HL-60 (cell line): ENCODE results near the gene TNRC18.

ENCODE experiments used
- DNase-seq, 2 experiments: peaks; one replicate each; pipeline ENCODE4 v3.0.0-alpha.2; 2010 to 2020; ENCODE audit warnings: low read depth in 1 of 2, low spot score in 1 of 2
- H3K27ac ChIP-seq: fragments of 250-450 bp; sonication (Bioruptor Pico); replicated peaks from 2 replicates; pipeline ENCODE4 v1.5.1; 2020; ENCODE audit warnings: mild to moderate bottlenecking, moderate library complexity
- H3K27me3 ChIP-seq: fragments of 250-450 bp; sonication (Bioruptor Pico); 2 replicates; pipeline ENCODE4 v1.5.1; 2021; ENCODE audit warnings: mild to moderate bottlenecking, moderate library complexity; ENCODE audit not compliant: insufficient read depth, poor library complexity, severe bottlenecking
- H3K4me3 ChIP-seq: replicated peaks from 2 replicates; pipeline ENCODE4 v1.5.1; 2011; ENCODE audit warnings: mild to moderate bottlenecking, control low read depth, low read length; ENCODE audit not compliant: insufficient read depth
- GABPA ChIP-seq: IDR thresholded peaks from 2 replicates; pipeline ENCODE4 v1.6.1; 2012; ENCODE audit warnings: low read depth
- POLR2AphosphoS5 ChIP-seq: IDR thresholded peaks from 2 replicates; pipeline ENCODE4 v1.6.1; 2012; ENCODE audit warnings: low read depth
- SPI1 ChIP-seq: IDR thresholded peaks from 2 replicates; pipeline ENCODE4 v1.6.1; 2012; ENCODE audit warnings: low read depth, mild to moderate bottlenecking, borderline replicate concordance
- TF ChIP-seq, protein P1 (sequence below): IDR thresholded peaks from one replicate; pipeline ENCODE4 v1.5.1; 2011; ENCODE audit warnings: low read length, control low read depth, inconsistent platforms; ENCODE audit not compliant: insufficient read depth
- TF ChIP-seq, protein P2 (sequence below): IDR thresholded peaks from 2 replicates; pipeline ENCODE4 v1.6.1; 2012; ENCODE audit warnings: low read depth; ENCODE audit not compliant: insufficient replicate concordance

Gene TNRC18

DNA sequence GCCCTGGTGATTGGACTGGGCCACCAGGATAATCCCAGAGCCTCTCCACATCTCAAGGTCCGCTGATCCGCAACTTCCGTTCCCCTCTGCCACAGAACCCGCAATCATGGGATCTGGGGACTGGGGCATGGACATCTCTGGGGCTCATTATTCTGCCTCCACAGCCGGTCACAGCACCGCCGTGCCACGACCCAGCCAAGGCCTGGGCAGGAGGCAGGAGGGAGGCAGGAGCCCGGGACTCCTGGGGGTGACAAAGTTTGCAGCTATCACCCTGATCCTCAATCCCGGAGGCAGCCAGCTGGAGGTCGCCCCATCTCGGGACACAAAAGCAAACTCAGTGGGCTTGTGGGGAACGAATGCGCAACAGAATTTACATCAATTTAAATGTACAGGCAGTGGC lies 42.9 kb upstream of the TNRC18 start:
- no peaks in the 10 kb centered on the region for H3K27me3 ChIP-seq
- H3K4me3 ChIP-seq = no peak overlapping the region
- H3K27ac ChIP-seq = no peak overlapping the region
- DNase-seq = no peak
- no peak for TF ChIP-seq POLR2AphosphoS5
- no peak for TF ChIP-seq SPI1

DNA sequence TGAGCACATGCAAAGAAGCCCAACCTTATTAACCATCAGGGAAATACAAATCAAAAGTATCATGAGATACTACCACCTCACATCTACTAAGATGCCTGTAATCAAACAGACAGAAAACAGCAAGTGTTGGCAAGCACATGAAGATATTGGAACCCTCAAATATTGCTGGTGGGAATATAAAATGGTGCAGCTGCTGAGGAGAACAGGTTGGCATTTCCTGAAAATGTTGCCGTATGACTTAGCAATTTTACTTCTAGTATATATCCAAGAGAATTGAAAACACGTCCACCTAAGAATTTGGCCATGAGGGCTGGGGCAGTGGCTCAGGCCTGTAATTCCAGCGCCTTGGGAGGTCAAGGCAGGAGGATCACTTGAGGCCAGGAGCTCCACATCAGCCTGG lies 39.4 kb upstream of the TNRC18 start:
- no peaks in the 10 kb centered on the region for H3K27me3 ChIP-seq
- TF ChIP-seq, protein P1, sequence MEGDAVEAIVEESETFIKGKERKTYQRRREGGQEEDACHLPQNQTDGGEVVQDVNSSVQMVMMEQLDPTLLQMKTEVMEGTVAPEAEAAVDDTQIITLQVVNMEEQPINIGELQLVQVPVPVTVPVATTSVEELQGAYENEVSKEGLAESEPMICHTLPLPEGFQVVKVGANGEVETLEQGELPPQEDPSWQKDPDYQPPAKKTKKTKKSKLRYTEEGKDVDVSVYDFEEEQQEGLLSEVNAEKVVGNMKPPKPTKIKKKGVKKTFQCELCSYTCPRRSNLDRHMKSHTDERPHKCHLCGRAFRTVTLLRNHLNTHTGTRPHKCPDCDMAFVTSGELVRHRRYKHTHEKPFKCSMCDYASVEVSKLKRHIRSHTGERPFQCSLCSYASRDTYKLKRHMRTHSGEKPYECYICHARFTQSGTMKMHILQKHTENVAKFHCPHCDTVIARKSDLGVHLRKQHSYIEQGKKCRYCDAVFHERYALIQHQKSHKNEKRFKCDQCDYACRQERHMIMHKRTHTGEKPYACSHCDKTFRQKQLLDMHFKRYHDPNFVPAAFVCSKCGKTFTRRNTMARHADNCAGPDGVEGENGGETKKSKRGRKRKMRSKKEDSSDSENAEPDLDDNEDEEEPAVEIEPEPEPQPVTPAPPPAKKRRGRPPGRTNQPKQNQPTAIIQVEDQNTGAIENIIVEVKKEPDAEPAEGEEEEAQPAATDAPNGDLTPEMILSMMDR = no peak
- TF ChIP-seq GABPA (no peak), POLR2AphosphoS5 (no peak), SPI1 (no peak)
- TF ChIP-seq, protein P2, sequence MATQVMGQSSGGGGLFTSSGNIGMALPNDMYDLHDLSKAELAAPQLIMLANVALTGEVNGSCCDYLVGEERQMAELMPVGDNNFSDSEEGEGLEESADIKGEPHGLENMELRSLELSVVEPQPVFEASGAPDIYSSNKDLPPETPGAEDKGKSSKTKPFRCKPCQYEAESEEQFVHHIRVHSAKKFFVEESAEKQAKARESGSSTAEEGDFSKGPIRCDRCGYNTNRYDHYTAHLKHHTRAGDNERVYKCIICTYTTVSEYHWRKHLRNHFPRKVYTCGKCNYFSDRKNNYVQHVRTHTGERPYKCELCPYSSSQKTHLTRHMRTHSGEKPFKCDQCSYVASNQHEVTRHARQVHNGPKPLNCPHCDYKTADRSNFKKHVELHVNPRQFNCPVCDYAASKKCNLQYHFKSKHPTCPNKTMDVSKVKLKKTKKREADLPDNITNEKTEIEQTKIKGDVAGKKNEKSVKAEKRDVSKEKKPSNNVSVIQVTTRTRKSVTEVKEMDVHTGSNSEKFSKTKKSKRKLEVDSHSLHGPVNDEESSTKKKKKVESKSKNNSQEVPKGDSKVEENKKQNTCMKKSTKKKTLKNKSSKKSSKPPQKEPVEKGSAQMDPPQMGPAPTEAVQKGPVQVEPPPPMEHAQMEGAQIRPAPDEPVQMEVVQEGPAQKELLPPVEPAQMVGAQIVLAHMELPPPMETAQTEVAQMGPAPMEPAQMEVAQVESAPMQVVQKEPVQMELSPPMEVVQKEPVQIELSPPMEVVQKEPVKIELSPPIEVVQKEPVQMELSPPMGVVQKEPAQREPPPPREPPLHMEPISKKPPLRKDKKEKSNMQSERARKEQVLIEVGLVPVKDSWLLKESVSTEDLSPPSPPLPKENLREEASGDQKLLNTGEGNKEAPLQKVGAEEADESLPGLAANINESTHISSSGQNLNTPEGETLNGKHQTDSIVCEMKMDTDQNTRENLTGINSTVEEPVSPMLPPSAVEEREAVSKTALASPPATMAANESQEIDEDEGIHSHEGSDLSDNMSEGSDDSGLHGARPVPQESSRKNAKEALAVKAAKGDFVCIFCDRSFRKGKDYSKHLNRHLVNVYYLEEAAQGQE = no peak
- no peak for DNase-seq
- no peak overlapping the region for H3K4me3 ChIP-seq
- H3K27ac ChIP-seq = peak overlapping the region; percentile 42

DNA sequence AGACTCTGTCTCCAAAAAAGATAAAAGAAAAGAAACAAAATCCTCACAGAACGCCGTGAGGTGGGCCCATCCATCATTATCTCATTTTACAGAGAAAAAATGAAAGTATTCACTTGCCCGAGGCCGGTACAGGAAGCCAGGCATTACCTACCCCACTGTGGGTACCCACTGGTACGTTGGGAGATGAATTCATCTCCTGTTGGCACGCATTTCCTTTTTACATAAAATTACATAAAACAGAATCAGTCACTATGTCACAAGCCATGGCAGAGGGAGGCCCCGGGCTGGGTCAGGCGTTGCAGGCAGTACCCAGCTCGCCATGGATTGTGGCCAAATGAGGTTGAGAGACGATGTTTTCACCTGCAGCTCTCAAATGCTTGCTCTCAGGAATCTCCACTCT lies 38.6 kb upstream of the TNRC18 start:
- H3K27me3 ChIP-seq = no peaks in the 10 kb centered on the region
- H3K4me3 ChIP-seq = no peak overlapping the region
- peak in 1 of 2 experiments; percentile 73 for DNase-seq
- 0 out of 2 replicates have a peak, but pooled peaks have one; percentile 41 for TF ChIP-seq POLR2AphosphoS5
- TF ChIP-seq, protein P1 = no peak
- no peak for TF ChIP-seq GABPA
- TF ChIP-seq, protein P2 = no peak
- H3K27ac ChIP-seq = peak overlapping the region; percentile 42

DNA sequence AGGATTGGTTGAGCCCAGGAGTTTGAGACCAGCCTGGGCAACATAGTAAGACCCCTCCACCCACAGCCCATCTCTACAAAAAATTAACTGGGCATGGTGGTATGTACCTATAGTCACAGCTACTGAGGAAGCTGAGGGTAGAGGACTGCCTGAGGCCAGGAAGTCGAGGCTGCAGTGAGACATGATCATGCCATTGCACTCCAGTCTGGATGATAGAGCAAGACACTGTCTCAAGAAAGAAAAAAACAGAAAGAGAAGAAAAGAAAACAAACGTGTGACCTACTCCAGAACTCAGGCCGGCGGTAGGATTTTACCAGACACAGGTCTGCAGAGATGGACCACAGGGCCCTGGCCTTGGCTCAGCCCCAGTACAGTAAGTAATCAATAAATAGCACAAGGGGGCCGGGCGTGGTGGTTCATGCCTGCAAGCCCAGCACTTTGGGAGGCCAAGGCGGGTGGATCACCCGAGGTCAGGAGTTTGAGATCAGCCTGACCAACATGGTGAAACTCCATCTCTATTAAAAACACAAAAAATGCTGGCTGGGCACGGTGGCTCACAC lies 35.4 kb upstream of the TNRC18 start:
- DNase-seq = no peak
- Histone ChIP-seq H3K4me3 (no peak overlapping the region), H3K27ac (peak overlapping the region; percentile 89), H3K27me3 (no peaks in the 10 kb centered on the region)
- no peak for TF ChIP-seq POLR2AphosphoS5
- TF ChIP-seq, protein P2 = no peak
- TF ChIP-seq, protein P1 = no peak
- TF ChIP-seq SPI1 = no peak
- no peak for TF ChIP-seq GABPA
